ENCODE data around the gene ENTREP3. TPM values are rescaled to one million over a fixed set of nuclear protein-coding genes. Genes with fewer than 3 reads are reported as not detected.
"Not testable (repeated sequence)": the region's sequence is repeated elsewhere in the genome, so short reads cannot be mapped to it uniquely, and the experiment has no call there.

The ENTREP3 gene
- total and polyA plus RNA-seq, 4 experiments from 2014 or later, result 0.50 to 12.2 (median 6.1) TPM

DNA sequence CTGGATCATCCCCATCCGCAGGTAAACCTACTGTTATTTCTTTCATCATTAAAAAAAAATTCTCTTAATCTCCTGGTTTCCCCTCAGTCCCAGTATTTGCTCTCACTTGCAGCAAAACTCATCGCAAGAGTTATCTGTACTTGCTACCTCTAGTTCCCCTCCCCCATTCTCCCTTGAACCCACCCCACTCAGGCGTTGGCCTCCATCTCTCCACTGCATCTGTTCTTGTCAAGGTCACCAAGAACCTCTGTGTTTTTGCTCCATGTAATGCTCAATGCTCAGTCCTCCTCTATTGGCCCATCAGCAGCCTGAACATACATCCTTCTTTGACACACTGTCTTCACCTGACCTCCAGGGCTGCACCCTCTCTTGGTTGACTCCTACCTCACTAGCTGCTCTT lies 41.4 kb upstream of the ENTREP3 start:
- Mint-ChIP-seq H3K4me3 (no peak overlapping the region), H3K36me3 (no peaks in the 10 kb centered on the region), H3K4me1 (peaks cover 0 to 8% (median 4%) of the 10 kb centered on the region in 4 donors), H3K27me3 (peaks cover 22 to 33% of the 10 kb centered on the region in 2 donors), H3K27ac (no peak overlapping the region), H3K9me3 (peaks cover 0 to 2% (median 0%) of the 10 kb centered on the region in 8 donors)
- no peaks in the 10 kb centered on the region for H3K36me3 ChIP-seq (ENCODE audit: insufficient read depth, low read length)
- no peak overlapping the region for H3K27ac ChIP-seq (ENCODE audit: low read depth, low read length)
- no peak overlapping the region for H3K4me3 ChIP-seq (ENCODE audit: low read length in 2 of 2)
- H3K4me1 ChIP-seq (ENCODE audit: insufficient read depth, low read length), result peaks cover 6% of the 10 kb centered on the region
- DNase-seq, result no peak
- ChIA-PET CTCF (ENCODE audit: partially characterized antibody) (no interaction called here), POLR2A (ENCODE audit: partially characterized antibody) (no interaction called here)
- intact Hi-C loops (cut with micrococcal nuclease), result no loop called here
- H3K27me3 ChIP-seq (ENCODE audit: insufficient read depth, low read length), result peaks cover 10% of the 10 kb centered on the region
- H3K9me3 ChIP-seq (ENCODE audit: control insufficient read depth in 1 of 2, low read length in 2 of 2), result no peaks in the 10 kb centered on the region

DNA sequence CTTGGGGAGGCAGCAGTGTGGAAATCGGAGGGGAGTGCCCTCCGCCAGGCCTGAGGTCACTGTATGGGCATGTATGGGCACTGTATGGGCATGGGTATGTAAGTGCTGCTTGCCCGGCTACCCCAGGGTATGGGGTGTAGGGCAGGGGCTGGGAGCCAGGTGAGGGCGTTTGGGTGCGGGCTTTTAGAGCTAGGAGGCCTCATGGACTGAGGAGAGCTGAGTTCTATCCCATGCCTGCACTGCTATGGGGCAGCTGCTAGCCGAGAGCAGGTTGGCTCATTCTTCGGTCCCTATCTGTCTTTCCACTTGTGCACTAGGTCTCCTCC lies 40.6 kb upstream of the ENTREP3 start:
- CTCF ChIA-PET (ENCODE audit: partially characterized antibody), result interaction anchor here (0.8 kb wide), 1 partner anchor 28 kb away, joined by 3 read pairs; no protein-coding TSS in a partner anchor
- intact Hi-C loops (cut with micrococcal nuclease), result no loop called here

DNA sequence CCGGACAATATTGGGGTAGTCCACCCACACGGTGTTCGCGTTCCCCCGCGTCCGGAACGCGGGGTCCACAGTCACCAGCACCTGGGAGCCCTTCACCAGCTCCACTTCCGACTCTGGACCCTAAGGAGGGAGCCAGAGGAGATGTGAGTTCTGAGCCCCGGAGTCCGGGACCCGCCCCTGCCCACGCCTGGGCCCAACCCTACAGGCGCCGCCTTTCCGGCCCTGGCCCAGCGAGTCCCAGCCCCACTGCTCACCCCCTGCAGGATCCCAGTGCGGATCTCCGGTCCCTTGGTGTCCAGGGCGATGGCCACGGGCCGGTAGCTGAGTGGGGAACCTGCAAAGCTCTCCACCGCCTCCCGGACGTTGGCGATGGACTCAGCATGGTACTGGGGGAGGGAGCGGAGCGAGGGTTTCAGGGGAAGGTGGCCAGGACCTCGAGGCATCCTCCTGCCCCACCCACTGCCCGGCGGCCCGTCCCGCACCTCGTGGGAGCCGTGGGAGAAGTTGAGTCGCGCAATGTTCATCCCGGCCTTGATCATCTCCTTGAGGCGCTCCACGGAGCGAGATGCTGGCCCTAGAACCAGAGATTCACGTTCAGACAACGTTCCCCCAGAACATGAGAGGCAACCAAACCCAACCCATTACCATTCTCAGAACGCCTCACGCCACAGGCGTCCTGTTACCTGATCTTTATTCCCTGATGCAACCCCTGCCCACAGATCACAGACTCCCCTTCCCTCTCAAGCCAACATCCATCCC lies 40.1 kb upstream of the ENTREP3 start:
- H3K27me3 Mint-ChIP-seq, result peaks cover 21 to 32% of the 10 kb centered on the region in 2 donors
- peaks cover 0 to 2% (median 0%) of the 10 kb centered on the region in 8 donors for H3K9me3 Mint-ChIP-seq
- POLR2A ChIA-PET (ENCODE audit: partially characterized antibody), result no interaction called here
- Histone ChIP-seq H3K9me3 (ENCODE audit: control insufficient read depth in 1 of 2, low read length in 2 of 2) (no peaks in the 10 kb centered on the region), H3K4me1 (ENCODE audit: insufficient read depth, low read length) (peaks cover 6% of the 10 kb centered on the region), H3K27ac (ENCODE audit: low read depth, low read length) (no peak overlapping the region), H3K27me3 (ENCODE audit: insufficient read depth, low read length) (peaks cover 10% of the 10 kb centered on the region), H3K4me3 (ENCODE audit: low read length in 2 of 2) (no peak overlapping the region), H3K36me3 (ENCODE audit: insufficient read depth, low read length) (no peaks in the 10 kb centered on the region)
- no peaks in the 10 kb centered on the region for H3K36me3 Mint-ChIP-seq
- H3K4me1 Mint-ChIP-seq, result peaks cover 0 to 8% (median 4%) of the 10 kb centered on the region in 4 donors
- no peak for DNase-seq
- CTCF ChIA-PET (ENCODE audit: partially characterized antibody), result interaction anchor here (0.8 kb wide), 1 partner anchor 28 kb away, joined by 3 read pairs; no protein-coding TSS in a partner anchor
- H3K4me3 Mint-ChIP-seq, result no peak overlapping the region
- intact Hi-C loops (cut with micrococcal nuclease), result no loop called here
- no peak overlapping the region for H3K27ac Mint-ChIP-seq

More for the DNA sequence above, 40.6 kb upstream of the ENTREP3 start:
- Mint-ChIP-seq H3K4me3 (no peak overlapping the region), H3K27me3 (peaks cover 22 to 32% of the 10 kb centered on the region in 2 donors), H3K4me1 (peaks cover 0 to 8% (median 4%) of the 10 kb centered on the region in 4 donors), H3K27ac (no peak overlapping the region), H3K36me3 (no peaks in the 10 kb centered on the region), H3K9me3 (peaks cover 0 to 2% (median 0%) of the 10 kb centered on the region in 8 donors)
- POLR2A ChIA-PET (ENCODE audit: partially characterized antibody), result no interaction called here
- Histone ChIP-seq H3K27me3 (ENCODE audit: insufficient read depth, low read length) (peaks cover 10% of the 10 kb centered on the region), H3K4me1 (ENCODE audit: insufficient read depth, low read length) (peaks cover 6% of the 10 kb centered on the region), H3K4me3 (ENCODE audit: low read length in 2 of 2) (no peak overlapping the region), H3K36me3 (ENCODE audit: insufficient read depth, low read length) (no peaks in the 10 kb centered on the region), H3K9me3 (ENCODE audit: control insufficient read depth in 1 of 2, low read length in 2 of 2) (no peaks in the 10 kb centered on the region), H3K27ac (ENCODE audit: low read depth, low read length) (no peak overlapping the region)
- no peak for DNase-seq

DNA sequence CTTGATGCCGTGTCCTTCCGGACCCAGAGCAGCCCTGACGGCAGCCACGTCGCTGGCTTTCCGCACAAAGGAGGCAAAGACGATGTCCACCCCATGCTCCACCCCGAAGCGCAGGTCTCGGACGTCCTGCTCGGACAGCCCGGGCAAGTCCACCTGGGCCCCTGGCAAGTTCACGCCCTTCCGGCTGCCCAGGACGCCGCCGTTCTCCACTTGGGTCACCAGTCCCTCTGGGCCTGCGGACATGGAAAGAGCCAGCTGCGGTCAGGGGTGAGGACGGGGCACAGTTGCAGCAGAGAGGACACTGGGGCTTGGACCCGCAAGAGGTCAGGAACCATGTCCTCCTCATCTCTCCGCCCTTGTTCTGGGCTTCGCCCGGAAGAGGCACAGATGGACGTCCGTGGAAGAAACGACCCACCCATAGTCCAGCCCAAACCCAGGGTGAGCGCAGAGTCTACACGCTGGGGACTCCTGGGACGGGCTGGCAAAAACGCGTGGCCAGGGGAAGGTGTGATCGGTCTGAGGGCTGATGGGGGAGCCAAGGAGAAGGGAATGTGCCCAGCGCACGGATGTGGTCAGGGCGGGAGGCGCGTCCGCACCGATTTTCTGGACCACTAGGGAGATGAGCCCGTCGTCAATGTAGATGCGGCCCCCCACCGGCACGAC lies 39.4 kb upstream of the ENTREP3 start:
- no peak overlapping the region for H3K4me3 ChIP-seq (ENCODE audit: low read length in 2 of 2)
- peak overlapping the region in 1 of 8 donors; percentile 36 for H3K4me3 Mint-ChIP-seq
- peaks cover 0 to 8% (median 4%) of the 10 kb centered on the region in 4 donors for H3K4me1 Mint-ChIP-seq
- DNase-seq, result no peak
- peaks cover 20 to 35% of the 10 kb centered on the region in 2 donors for H3K27me3 Mint-ChIP-seq
- intact Hi-C loops (cut with micrococcal nuclease), result no loop called here
- ChIA-PET POLR2A (ENCODE audit: partially characterized antibody) (no interaction called here), CTCF (ENCODE audit: partially characterized antibody) (no interaction called here)
- peaks cover 0 to 2% (median 0%) of the 10 kb centered on the region in 8 donors for H3K9me3 Mint-ChIP-seq
- no peak overlapping the region for H3K27ac ChIP-seq (ENCODE audit: low read depth, low read length)
- peaks cover 10% of the 10 kb centered on the region for H3K27me3 ChIP-seq (ENCODE audit: insufficient read depth, low read length)
- H3K27ac Mint-ChIP-seq, result no peak overlapping the region
- no peaks in the 10 kb centered on the region for H3K9me3 ChIP-seq (ENCODE audit: control insufficient read depth in 1 of 2, low read length in 2 of 2)
- peaks cover 6% of the 10 kb centered on the region for H3K4me1 ChIP-seq (ENCODE audit: insufficient read depth, low read length)
- H3K36me3 Mint-ChIP-seq, result no peaks in the 10 kb centered on the region
- H3K36me3 ChIP-seq (ENCODE audit: insufficient read depth, low read length), result no peaks in the 10 kb centered on the region

DNA sequence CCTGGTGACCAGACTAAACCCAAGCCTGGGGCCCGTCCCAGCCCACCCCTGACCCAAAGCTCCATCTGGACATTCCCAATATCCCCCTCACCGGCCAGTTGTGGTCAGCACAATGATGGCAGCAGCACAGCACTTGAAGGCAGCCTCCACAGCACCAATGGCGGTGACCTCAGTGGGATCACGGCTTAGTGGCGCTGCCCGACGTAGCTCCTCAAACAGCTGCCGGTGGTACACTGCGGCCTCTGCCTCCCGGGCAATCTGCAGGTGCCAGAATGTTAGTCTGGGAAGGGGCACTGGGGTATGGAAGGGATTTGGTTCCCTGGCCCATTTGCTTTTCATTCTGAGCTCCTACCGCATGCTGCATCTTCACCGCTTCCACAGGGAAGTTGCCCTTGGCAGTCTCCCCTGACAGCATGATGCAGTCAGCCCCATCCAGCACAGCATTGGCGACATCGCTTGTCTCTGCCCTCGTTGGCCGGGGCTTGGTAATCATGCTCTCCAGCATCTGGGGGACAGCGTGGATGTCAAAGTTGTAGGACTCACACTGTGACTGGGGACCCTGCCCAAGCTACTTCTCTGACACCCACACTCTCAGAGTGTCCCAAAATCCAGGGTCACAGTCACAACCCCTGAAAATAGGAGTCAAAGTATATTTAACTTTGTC lies 37.9 kb upstream of the ENTREP3 start:
- H3K4me3 Mint-ChIP-seq, result no peak overlapping the region
- H3K27me3 ChIP-seq (ENCODE audit: insufficient read depth, low read length), result peaks cover 10% of the 10 kb centered on the region
- H3K9me3 ChIP-seq (ENCODE audit: control insufficient read depth in 1 of 2, low read length in 2 of 2), result no peaks in the 10 kb centered on the region
- CTCF ChIA-PET (ENCODE audit: partially characterized antibody), result interaction anchor here (1.1 kb wide), 1 partner anchor 43 kb away, joined by 4 read pairs; no protein-coding TSS in a partner anchor
- POLR2A ChIA-PET (ENCODE audit: partially characterized antibody), result no interaction called here
- DNase-seq, result no peak
- peaks cover 0 to 8% (median 4%) of the 10 kb centered on the region in 4 donors for H3K4me1 Mint-ChIP-seq
- no peak overlapping the region for H3K27ac Mint-ChIP-seq
- H3K27me3 Mint-ChIP-seq, result peaks cover 20 to 35% of the 10 kb centered on the region in 2 donors
- intact Hi-C loops (cut with micrococcal nuclease), result no loop called here
- H3K9me3 Mint-ChIP-seq, result peaks cover 0 to 2% (median 0%) of the 10 kb centered on the region in 8 donors
- H3K36me3 Mint-ChIP-seq, result no peaks in the 10 kb centered on the region
- H3K4me3 ChIP-seq (ENCODE audit: low read length in 2 of 2), result no peak overlapping the region
- H3K27ac ChIP-seq (ENCODE audit: low read depth, low read length), result no peak overlapping the region
- no peaks in the 10 kb centered on the region for H3K36me3 ChIP-seq (ENCODE audit: insufficient read depth, low read length)
- peaks cover 6% of the 10 kb centered on the region for H3K4me1 ChIP-seq (ENCODE audit: insufficient read depth, low read length)

DNA sequence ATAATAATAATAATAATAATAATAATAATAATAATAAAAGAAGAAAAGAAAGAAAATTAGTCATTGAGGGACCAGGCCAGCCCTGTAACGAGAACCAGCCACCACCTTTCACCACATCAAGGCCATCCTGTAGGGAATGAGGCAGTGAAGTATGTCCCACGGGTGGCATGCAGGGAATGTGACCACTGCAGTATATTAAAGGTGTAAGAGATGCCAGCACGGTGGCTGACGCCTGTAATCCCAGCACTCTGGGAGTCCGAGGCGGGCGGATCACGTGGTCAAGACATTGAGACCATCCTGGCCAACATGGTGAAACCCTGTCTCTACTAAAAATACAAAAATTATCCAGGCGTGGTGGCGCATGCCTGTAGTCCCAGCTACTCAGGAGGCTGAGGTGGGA lies 35.7 kb upstream of the ENTREP3 start:
- CTCF ChIA-PET (ENCODE audit: partially characterized antibody), result interaction anchor here (1.2 kb wide), 1 partner anchor 40 kb away, joined by 3 read pairs; no protein-coding TSS in a partner anchor
- H3K4me3 Mint-ChIP-seq; H3K9me3 ChIP-seq (ENCODE audit: control insufficient read depth in 1 of 2, low read length in 2 of 2); H3K27ac ChIP-seq (ENCODE audit: low read depth, low read length); H3K4me1 Mint-ChIP-seq; H3K36me3 Mint-ChIP-seq; H3K36me3 ChIP-seq (ENCODE audit: insufficient read depth, low read length); H3K4me1 ChIP-seq (ENCODE audit: insufficient read depth, low read length); H3K27me3 ChIP-seq (ENCODE audit: insufficient read depth, low read length); intact Hi-C loops (cut with micrococcal nuclease); POLR2A ChIA-PET (ENCODE audit: partially characterized antibody); H3K4me3 ChIP-seq (ENCODE audit: low read length in 2 of 2); DNase-seq; H3K9me3 Mint-ChIP-seq: not testable (repeated sequence)
- peaks cover 13 to 19% of the 10 kb centered on the region in 2 donors for H3K27me3 Mint-ChIP-seq
- H3K27ac Mint-ChIP-seq, result peak overlapping the region in 1 of 7 donors; percentile 53

DNA sequence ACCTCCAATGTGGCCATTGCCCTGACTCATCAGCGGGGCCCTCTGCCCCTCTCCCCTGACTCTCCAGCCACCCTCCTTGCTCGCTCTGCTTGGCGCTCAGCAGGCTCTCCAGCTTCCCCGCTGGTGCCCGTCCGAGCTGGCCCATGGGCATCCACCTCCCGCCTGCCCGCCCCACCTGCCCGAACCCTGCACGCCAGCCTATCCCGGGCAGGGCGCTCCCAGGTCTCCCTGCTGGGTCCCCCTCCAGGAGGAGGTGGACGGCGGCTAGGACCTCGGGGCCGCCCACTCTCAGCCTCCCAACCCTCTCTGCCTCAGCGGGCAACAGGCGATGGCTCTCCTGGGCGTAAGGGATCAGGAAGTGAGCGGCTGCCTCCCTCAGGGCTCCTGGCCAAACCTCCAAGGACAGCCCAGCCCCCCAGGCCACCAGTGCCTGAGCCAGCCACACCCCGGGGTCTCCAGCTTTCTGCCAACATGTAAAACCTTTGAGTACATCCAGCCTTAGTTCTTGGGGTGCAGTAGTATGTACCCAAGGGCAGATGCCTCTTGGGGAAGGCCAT lies 32.8 kb upstream of the ENTREP3 start:
- Mint-ChIP-seq H3K4me3 (no peak overlapping the region), H3K27ac (no peak overlapping the region), H3K4me1 (no peaks in the 10 kb centered on the region), H3K27me3 (peaks cover 0 to 8% of the 10 kb centered on the region in 2 donors), H3K36me3 (no peaks in the 10 kb centered on the region), H3K9me3 (no peaks in the 10 kb centered on the region)
- Histone ChIP-seq H3K9me3 (ENCODE audit: control insufficient read depth in 1 of 2, low read length in 2 of 2) (no peaks in the 10 kb centered on the region), H3K36me3 (ENCODE audit: insufficient read depth, low read length) (no peaks in the 10 kb centered on the region), H3K4me1 (ENCODE audit: insufficient read depth, low read length) (no peaks in the 10 kb centered on the region), H3K4me3 (ENCODE audit: low read length in 2 of 2) (no peak overlapping the region), H3K27ac (ENCODE audit: low read depth, low read length) (no peak overlapping the region), H3K27me3 (ENCODE audit: insufficient read depth, low read length) (no peaks in the 10 kb centered on the region)
- POLR2A ChIA-PET (ENCODE audit: partially characterized antibody), result no interaction called here
- intact Hi-C loops (cut with micrococcal nuclease), result no loop called here
- CTCF ChIA-PET (ENCODE audit: partially characterized antibody), result no interaction called here
- no peak for DNase-seq

All from CD4-positive, alpha-beta memory T cell (primary cell).